DND-41 (cell line): ENCODE results near the gene ERAP2.

Source experiments
- EZH2 ChIP-seq: IDR thresholded peaks from 3 replicates; pipeline ENCODE4 v1.6.1; 2012; ENCODE audit warnings: borderline replicate concordance, low read depth, mild to moderate bottlenecking, moderate library complexity, low read length, inconsistent platforms; ENCODE audit not compliant: severe bottlenecking
- TF ChIP-seq, protein P1 (sequence below): IDR thresholded peaks from 2 replicates; pipeline ENCODE4 v1.5.1; 2012; ENCODE audit warnings: borderline replicate concordance, low read length, moderate library complexity, mild to moderate bottlenecking; ENCODE audit not compliant: poor library complexity, severe bottlenecking; ENCODE audit errors: extremely low read depth

DNA sequence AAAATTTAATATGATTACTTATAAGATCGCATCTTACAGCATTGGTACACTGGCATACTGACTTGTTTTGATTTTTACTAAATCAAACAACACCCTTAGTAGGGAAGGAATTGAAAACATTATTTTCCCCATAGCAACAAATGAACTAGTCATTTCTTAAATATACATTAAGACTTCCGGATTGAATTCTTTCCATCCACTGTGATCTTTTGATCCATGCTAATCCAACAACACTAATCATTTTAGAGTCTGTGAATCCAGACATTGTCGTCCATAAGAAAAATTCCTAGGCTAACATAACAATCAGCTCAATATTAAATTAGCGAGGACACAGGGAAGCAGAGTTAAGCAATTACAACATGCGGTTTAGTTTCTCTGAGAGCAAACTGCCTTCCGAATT lies 47.0 kb upstream of the ERAP2 start:
- TF ChIP-seq EZH2, result no peak
- TF ChIP-seq, protein P1, sequence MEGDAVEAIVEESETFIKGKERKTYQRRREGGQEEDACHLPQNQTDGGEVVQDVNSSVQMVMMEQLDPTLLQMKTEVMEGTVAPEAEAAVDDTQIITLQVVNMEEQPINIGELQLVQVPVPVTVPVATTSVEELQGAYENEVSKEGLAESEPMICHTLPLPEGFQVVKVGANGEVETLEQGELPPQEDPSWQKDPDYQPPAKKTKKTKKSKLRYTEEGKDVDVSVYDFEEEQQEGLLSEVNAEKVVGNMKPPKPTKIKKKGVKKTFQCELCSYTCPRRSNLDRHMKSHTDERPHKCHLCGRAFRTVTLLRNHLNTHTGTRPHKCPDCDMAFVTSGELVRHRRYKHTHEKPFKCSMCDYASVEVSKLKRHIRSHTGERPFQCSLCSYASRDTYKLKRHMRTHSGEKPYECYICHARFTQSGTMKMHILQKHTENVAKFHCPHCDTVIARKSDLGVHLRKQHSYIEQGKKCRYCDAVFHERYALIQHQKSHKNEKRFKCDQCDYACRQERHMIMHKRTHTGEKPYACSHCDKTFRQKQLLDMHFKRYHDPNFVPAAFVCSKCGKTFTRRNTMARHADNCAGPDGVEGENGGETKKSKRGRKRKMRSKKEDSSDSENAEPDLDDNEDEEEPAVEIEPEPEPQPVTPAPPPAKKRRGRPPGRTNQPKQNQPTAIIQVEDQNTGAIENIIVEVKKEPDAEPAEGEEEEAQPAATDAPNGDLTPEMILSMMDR, result no peak
